GM18858 (cell line): ENCODE data around the gene KAT8.
"Not testable (repeated sequence)": the region's sequence is repeated elsewhere in the genome, so short reads cannot be mapped to it uniquely, and the experiment has no call there.

Experiments
- ATAC-seq: cut with Tn5 transposase; IDR thresholded peaks from one replicate; pipeline ENCODE4 v1.9.1; 2021; ENCODE audit not compliant: unreplicated experiment

The KAT8 gene

GRCh38 chr16:31083556-31083955 is 33.9 kb upstream of the KAT8 start:
- ATAC-seq: no peak

GRCh38 chr16:31083981-31084380 is 33.5 kb upstream of the KAT8 start:
- ATAC-seq: no peak

DNA sequence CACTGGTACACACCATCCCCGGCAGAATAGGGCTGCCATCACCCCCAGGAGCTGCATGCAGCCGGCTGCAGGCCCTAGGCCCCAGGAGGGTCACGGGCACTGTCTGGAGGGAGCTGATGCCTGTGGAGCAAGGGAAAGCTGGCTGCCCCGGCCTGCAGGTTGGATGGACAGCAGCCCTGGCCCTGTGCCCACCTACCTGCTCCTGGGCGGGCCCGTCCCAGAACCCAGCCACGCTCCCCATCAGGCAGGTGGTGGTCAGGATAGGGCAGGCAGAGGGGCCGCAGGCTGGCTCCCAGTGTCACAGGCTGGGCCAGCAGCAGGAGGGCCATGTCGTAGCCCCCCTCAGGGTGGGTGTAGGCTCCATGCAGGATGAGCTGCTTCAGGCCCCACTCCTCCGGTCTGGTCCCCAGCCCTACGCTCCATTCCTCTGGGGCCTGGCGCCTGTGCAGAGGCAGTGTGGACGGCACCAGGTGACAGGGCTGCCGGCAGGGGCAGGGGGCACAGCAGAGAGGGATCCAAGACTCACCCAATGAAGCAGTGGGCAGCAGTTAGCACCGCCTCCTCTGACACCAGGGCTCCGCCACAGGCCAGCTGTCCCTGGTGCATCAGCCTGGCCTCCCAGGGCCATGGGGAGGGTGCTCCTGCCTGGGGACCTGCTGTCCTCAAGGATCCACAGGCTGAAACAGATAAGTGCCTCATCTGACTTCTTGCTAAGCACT is 32.7 kb upstream of the KAT8 start:
- ATAC-seq: no peak

GRCh38 chr16:31085411-31085810 is 32.1 kb upstream of the KAT8 start:
- ATAC-seq: no peak

- ATAC-seq: no peak
Measured at GRCh38 chr16:31085873-31086628, 31.4 kb upstream of the KAT8 start.

DNA sequence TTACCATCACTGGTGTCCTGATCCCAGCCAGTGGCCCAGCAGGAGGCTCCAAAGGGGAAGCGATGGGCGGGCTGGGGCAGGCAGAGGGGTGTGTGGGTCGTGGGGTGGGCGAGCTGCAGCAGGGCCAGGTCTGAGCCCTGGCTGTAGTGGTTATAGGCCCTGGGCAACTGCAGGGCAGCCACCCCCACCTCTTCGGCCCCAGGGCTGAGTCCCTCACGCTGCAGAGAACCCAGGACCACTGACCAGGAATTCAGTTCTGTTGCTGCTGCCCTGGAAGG is 30.9 kb upstream of the KAT8 start:
- ATAC-seq: no peak

- no peak for ATAC-seq
Measured at GRCh38 chr16:31087481-31087880, 30.0 kb upstream of the KAT8 start.

- no peak for ATAC-seq
Measured at GRCh38 chr16:31087971-31088370, 29.5 kb upstream of the KAT8 start.

GRCh38 chr16:31088459-31089183 is 28.8 kb upstream of the KAT8 start, which contains the start of gene PRSS53:
Gene PRSS53, minus strand, starts transcription at chr16:31088943. Its CDS starts 134 bp downstream, at chr16:31088809.
- ATAC-seq: no peak

GRCh38 chr16:31089199-31089598 is 28.3 kb upstream of the KAT8 start:
- ATAC-seq: no peak

DNA sequence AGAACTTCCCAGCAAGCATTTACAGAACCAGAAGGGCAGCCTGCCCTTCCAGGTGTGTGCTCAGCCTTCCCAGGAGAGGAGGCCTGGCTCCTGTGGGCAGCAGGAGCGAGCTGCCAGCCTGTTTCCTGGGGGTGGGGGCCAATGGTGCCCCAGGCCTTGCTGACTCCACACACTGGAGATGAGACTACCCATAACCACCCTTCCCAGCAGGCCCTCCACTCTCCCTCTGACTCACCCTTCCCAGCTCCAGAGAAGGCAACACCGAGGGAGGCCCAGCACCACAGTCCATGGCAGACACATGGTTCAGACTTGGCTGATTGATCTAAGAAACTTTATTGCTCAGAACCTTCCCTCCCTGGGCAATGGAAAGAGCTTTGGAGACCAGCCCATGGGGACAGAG is 26.9 kb upstream of the KAT8 start:
- ATAC-seq: no peak

DNA sequence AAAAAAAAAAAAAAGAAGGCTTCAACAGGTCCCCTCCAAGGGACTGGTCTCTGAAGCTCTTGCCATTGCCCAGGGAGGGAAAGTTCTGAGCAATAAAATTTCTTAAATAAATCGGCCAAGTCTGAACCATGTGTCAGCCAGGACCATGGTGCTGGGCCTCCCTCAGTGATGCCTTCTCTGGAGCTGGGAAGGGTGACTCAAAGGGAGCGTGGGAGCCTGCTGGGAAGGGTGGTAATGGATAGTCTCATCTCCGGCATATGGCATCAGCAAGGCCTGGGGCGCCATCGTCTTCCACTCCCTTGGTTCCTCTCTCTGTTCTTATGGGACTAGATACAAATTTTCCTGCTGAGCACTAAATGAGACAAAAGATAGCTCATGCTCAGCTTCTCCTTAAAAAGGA is 25.1 kb upstream of the KAT8 start:
- ATAC-seq: no peak

- ATAC-seq: no peak
Measured at GRCh38 chr16:31093132-31093703, 24.2 kb upstream of the KAT8 start.

GRCh38 chr16:31094088-31094423 is 23.4 kb upstream of the KAT8 start:
- ATAC-seq: no peak

GRCh38 chr16:31094424-31095120 is 22.9 kb upstream of the KAT8 start, which contains the start of gene VKORC1:
Gene VKORC1, minus strand, starts transcription at chr16:31094797. Its CDS starts 68 bp downstream, at chr16:31094729.
- peak; percentile 77 for ATAC-seq

DNA sequence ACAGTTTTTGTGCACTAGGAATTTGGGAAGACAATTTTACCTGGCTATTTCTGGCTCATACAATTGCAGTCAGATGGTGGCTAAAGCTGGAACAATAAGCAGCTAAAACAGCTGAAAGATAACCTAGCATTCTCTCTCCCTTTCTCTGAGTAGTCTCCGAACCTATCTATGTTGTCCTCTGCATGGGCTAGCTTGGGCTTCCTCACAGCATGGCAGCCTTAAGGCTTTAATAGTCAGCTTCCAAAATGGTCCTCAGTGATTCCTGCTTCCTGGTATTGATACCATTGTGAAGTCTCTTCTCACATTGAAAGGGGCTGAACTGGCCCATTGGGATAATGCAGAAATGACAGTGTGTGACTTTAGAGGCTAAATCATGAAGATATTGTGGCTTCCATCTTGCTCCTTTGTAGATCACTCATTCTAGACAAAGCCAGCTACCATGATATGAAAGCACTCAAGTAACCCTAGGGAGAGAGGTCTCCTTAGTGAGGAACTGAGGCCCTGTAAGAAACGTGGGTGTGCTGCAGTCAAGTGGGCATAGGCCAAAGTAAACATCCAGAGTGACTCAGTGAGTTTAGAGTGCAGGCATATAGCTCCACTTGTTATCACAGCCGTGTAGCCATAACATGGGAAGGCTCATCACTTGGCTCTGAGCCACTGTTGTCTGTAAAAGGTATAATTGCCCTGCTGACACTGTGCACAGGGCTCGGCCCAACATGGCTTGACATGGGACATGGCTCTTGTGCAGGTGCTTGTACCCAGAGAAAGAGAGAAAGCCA is 17.4 kb upstream of the KAT8 start:
- ATAC-seq: no peak

GRCh38 chr16:31100876-31101641 is 16.4 kb upstream of the KAT8 start:
- ATAC-seq: not testable (repeated sequence)

DNA sequence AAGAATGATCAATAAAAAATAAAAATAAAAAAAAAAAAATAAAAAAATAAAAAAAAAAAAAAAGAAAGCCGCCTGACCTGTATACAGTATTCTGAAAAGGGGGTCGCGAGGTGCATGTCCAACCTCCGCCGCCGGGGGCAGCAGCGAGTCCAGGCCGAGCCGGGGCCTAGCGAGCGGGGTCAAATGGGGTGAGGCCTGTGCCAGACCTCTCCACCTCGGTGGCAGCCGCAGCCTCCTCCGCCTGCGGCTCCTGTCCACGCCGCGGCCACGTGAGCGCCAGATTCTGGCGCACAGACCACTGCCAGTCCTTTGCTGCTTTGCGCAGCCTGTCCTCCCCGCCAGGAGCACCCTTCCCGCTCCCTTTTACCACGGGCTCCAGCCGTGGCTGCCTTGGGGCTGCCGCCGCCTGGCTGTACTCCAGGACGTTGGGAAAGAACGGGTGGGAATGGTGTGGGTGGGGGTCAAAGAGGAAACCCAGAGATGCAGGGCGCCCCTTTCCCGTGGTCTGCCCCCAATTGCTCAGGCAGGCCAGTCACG is 11.7 kb upstream of the KAT8 start:
- no peak for ATAC-seq
